Iris pigment epithelial cell (primary cell): Measurements from ENCODE around the gene BSPRY.
A peak's percentile ranks its signal among the peaks of the same experiment; 100 is the strongest.
"Not testable (repeated sequence)": the region's sequence is repeated elsewhere in the genome, so short reads cannot be mapped to it uniquely, and the experiment has no call there.

Experiments
- DNase-seq: peaks from one replicate; pipeline ENCODE4 v3.0.0-alpha.2; 2011; ENCODE audit warnings: low read depth

Gene BSPRY

DNA sequence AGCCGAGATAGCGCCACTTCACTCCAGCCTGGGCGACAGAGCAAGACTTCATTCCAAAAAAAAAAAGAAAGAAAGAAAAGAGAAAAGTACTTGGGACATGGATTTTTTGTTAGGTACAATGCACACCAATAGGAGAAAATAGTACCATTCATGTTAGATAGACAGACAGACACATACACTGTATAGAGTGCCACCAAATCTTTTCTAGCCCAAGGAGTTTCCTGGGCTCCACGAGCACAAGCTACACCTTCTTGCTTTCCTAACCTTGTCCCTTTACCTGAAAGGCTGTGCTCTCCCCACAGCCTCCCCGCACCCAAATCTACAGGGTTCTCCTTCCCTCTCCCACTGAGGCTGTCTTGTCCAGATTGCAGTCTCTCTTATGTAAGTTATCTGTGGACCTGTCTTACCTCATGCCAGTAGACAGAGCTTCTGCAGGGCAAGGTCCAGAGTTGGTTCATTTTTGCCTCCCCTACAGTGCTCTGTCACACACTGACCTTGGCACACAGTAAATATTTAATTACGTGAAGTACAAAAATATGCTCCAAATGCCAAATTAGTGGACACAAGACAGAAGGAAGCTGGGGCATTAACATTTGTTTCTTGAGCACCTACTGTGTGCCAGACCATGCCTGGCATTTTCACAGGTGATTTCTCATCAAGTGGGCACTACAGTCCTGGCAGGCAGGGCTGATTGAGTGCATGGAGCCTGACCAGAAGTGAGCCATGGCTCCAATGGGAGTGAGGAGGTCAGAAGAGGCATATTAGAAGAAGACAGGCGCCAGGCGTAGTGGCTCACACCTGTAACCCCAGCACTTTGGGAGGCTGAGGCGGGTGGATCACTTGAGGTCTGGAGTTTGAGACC lies 45.9 kb downstream of the BSPRY start:
- no peak for DNase-seq

DNA sequence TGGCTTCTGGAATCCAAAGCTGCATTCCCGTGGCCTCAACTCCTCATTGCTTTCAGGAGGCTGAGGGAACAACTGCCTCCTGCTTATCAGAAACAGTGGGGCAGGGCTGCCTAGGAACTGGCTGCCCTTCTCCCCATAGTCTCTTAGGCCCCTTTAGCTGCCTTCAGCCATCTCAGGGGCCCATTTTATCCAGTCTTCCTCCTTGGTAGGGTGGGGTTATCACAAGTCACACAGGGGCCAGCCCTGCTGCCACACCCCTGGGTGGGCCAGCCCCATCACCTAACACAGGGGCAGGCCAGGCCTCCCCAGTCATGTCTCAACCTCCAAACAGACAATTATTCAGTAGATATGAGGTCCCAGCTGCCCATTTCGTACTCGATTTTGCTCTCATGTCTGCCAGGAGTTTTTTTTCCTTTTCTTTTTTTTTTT lies 47.9 kb downstream of the BSPRY start:
- no peak for DNase-seq

DNA sequence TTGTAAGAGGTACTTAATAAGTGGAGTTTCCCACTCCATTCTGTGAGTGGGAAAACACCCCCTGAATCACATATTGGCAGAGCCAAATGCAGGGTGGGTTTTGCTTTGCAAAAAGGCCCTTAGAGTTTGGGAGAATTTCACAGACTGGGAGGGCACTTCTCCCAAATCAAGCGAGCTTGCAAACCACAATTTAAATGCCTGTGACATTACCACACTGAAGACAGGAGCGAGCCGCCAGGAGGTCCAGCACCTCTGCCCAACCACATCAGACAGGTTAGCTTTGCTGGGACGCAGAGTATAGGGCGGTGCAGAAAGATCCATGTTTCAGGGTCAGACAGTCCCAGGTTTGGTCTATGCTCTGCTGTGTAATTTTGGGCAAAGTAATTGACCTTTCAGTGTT lies 49.5 kb downstream of the BSPRY start:
- peak; percentile 24 for DNase-seq

DNA sequence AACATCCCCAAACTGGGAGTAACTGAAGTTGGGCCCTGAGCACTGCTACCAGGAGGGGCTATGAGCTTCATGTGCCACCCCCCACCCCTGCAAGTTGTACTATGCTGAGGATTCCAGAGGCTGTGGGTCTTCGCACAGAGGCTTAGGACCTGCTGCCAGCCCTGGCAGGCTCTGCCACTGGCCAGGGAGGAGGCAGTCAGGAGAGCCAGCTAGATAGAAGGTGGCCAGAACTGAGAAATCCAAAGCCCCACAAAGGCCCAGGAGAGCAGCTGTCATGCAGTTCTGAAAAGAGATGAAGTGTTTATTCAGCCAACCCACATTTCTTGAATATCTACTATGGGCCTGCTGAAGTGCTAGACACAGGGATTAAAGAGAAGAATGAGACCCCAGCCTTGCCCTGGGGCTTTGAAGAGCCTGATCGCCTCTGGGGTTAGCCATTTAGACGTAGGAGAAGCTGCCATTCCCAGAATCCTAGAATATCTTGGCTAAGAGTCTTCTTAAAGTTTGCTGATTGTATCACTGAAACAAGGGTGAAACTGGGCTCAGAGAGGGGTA lies 50.4 kb downstream of the BSPRY start:
- DNase-seq: no peak

DNA sequence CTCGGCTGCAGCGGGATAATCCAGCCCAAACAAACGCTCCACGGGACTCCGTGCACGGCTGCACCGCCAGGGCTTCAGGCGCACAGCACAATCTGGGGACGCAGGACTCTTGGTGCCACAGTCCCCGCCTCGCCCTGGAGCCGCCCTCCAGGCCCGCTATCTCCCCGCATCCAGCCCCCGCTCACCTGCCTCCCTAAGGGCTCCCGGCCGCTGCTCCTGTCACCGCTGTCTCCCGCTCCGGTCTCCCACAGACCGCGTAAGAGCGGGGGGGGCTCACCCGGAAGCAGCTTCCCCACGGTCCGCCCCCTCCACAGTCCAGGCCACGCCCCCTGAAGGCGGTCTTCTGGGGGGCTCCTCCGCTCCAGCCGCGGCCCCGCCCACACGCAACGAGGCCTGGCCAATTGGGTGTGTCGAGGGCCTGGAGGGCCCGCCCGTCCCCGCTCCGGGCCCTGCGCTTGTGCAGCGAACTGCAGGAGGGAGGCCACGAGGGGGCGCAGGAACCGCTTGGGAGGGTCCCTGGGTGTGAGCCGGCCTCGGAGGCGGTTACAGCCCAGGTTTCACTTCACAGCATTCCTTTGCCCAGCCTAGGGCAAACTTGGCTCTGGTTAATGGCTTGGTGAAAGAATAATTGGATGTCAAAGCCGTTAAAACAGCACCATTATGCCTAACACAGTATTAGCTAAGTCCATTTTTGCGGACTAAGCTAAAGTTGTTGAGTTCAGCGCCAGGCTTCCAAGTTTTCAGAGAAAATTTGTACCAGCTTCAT lies 51.9 kb downstream of the BSPRY start, which contains the start of gene ALAD:
Gene ALAD, minus strand, starts transcription at position 258 of the 766 bp plus-strand sequence. CDS start 7,725 bp downstream, outside the sequence.
- DNase-seq: peak; percentile 98

DNA sequence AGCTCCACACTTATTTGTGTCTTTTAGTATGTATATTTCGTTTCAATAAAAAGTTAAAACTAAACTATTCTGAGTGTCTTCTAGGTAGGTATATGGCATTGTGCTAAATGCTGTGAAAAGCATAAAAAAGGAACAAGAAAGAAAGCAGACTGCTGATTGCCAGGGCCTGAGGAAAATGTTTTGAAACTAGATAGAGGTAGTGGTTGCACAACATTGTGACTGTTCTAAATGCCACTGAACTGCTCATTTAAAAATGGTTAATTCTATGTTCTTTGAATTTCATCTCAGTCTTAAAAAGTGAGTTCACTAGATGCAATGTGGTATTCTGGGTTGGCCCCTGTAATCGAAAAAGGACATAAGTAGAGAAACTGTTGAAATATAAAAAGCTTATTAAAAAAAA lies 54.3 kb downstream of the BSPRY start:
- DNase-seq: peak; percentile 34

DNA sequence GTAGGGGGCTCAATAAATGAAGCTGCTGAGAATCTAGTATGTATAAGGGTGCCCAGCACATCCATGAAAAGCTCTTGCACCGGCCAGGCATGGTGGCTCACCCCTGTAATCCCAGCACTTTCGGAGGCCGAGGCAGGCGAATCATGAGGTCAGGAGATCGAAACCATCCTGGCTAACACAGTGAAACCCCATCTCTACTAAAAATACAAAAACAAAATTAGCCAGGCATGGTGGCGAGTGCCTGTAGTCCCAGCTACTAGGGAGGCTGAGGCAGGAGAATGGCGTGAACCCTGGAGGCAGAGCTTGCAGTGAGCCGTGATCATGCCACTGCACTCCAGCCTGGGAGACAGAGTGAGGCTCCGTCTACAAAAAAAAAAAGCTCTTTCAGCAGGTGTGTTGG lies 57.0 kb downstream of the BSPRY start:
- DNase-seq: not testable (repeated sequence)

DNA sequence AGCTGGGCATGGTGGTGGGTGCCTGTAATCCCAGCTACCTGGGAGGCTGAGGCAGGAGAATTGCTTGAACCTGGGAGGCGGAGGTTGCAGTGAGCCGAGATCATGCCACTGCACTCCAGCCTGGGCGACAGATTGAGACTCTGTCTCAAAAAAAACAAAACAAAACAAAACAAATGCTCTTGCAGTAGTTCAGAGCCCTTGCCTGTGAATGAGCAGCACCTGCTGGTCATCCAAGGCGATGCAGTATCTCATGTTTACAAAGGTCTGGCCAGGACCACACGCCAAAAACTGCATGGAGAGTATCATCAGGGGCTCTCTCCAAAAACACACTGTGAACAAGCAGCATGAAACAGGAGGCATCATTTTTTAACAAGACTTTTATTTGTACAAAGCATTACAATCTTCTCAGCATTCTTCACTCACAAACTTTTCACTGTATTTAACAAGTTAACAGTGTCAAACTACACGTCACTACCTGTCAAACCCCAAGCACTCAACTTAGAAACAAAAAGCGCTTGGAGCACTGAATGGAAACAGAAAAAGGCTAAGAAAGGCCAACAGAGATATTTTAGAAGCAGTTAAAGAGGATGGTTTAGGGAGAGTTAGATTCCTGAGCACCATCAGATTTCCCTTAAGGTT lies 57.7 kb downstream of the BSPRY start:
- DNase-seq: peak; percentile 81

DNA sequence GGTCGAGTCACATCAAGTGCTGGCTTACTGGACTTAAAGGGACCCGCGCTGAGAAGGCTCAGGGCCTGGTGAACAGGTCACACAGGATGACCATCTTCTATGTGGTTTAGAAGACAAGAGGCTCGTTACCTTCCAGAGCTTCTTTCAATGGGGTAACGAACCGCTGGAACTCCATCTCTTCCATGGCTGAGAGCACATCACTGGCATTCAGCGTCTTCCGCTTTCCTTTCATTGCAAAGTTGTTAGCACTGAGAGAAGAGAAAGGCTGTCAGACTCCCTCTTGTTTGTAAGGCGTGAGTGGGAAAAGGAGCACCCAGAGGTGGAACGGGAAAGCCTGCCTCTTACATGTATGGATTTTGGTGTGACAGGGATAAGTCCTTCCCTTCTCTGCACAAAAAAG lies 60.1 kb downstream of the BSPRY start:
- DNase-seq: peak; percentile 8

DNA sequence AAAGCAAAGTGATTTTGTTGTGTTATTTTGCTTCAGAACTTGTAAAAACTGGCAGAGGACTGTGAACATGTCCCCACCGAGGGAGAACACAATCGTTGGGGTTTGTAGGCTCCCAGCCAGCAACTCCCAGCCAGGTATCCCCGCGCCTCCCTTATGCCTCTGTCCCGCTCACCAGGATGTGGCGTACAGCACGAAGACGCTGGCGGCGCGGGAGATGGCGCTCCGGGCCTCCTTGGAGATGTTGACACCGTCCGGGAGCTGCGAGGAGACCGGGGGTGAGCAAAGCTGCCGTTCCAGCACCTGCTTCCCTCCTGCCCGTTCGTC lies 60.5 kb downstream of the BSPRY start:
- DNase-seq: no peak

DNA sequence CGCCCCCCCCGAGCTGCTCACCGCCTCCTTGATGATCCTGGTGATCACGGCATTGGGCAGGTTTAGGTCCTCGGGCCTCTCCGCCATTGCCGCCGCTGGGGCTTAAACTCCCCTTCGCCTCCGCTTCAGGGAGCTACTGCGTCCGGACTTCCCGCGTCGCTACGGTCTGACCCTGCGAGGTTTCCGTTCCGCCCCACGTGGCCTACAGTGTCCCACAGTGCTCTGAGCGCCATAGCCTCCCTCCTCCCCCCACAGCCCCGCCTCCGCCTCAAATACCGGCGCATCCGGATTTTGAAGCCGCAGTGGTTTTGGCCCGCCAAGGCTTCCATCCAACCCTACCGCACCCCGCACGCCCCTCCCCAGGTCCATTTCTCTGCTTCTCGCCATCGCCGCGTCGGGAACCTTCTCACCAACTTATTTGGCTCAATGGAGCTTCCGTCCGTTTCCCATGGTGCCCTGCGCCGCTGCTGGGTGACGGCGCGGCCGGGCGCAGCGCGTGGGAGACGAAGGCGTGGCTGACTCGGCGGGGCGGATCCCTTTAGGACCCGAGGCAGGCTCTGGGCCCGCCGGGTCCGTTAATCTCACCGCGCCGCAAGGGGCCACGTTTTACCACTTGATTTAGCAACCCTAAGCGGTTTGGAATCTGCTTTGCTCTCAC lies 61.0 kb downstream of the BSPRY start, which contains the start of the genes C9orf43 and POLE3:
Gene C9orf43, plus strand, starts transcription at position 541 of the 658 bp plus-strand sequence. CDS start 2,747 bp downstream, outside the sequence.
Gene POLE3, minus strand, starts transcription at position 469 of the 658 bp plus-strand sequence. Its CDS starts 382 bp downstream, at position 87.
- DNase-seq: peak; percentile 97

DNA sequence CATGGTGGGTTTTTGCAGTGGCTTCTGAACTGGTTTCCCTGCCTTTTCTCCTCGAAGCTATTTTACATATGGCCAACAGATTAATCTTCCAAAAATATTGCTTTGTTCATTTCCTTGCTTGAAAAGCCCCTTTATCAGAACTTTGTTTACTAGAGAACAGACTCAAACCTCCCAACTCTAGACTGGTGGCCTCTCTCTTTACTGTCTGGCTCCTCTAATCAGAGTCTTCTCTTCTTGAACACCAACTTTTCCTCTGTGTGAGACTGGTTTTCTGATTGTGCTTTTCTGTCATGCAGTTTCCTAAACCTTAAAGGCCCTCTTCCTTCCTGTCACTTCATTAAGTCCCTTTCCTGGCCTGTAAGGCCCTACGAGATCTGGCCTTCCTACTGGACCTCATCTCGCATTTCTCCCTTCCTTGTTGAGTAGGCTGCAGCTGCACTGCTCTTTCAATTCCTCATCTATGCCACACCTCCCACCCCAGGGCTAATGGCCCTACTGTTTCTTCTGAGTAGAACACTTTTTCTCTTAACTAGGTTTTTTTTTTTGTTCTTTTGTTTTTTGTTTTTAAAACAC lies 66.9 kb downstream of the BSPRY start:
- no peak for DNase-seq

DNA sequence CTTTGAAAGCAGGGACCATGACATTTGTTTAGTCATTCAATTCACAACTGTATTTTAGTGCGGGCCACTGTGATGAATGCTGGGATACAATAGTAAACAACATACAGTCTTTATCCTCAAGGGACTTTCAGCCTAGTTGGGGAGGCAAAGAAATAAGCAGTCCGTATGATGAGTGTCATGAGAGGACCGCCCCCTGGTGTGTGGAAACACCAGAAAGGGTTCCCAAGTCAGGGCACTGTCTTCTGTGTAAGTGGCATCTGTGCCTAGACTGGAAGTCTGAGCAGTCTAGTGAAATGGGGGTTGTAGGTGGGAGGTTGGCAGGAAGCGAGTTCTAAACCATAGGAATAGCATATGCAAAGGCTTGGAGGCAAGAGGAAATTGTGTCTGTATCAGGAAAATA lies 68.0 kb downstream of the BSPRY start:
- no peak for DNase-seq
